ENCODE data around the gene SEPTIN14. TPM values are rescaled to one million over a fixed set of nuclear protein-coding genes. Genes with fewer than 3 reads are reported as not detected.
"Not testable (repeated sequence)": the region's sequence is repeated elsewhere in the genome, so short reads cannot be mapped to it uniquely, and the experiment has no call there.

SEPTIN14 gene
- total RNA-seq, 1 experiment from 2014 or later = not detected

DNA sequence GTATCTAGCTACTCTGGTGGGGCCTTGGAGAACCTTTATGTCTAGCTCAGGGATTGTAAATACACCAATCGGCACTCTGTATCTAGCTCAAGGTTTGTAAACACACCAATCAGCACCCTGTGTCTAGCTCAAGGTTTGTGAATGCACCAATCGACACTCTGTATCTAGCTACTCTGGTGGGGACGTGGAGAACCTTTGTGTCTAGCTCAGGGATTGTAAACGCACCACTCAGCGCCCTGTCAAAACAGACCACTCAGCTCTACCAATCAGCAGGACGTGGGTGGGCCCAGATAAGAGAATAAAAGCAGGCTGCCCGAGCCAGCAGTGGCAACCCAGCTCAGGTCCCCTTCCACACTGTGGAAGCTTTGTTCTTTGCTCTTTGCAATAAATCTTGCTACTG is 6.4 kb upstream of the SEPTIN14 start:
- H2AFZ ChIP-seq (ENCODE audit: low read depth, low read length, poor library complexity, severe bottlenecking); H3K9ac ChIP-seq (ENCODE audit: low read length); H4K20me1 ChIP-seq (ENCODE audit: insufficient read depth); RAD21 ChIA-PET (ENCODE audit: low non-redundant PET in 1 of 2, low total read pairs in 2 of 2, uncharacterized antibody in 2 of 2, unreplicated experiment in 2 of 2); ATAC-seq; intact Hi-C loops (cut with micrococcal nuclease); DNase-seq (ENCODE audit: low read depth, low spot score); CTCF ChIA-PET; H3K79me2 ChIP-seq (ENCODE audit: insufficient read depth, low read length); H3K9me3 ChIP-seq (ENCODE audit: control insufficient read depth in 1 of 2, insufficient read depth in 1 of 2, low read depth in 1 of 2, low read length in 2 of 2); BruUV-seq (replicated peaks); H3K27me3 ChIP-seq (ENCODE audit: insufficient read depth, low read length); POLR2A ChIA-PET; H3K4me2 ChIP-seq (ENCODE audit: low read length); H3K4me1 ChIP-seq (ENCODE audit: control insufficient read depth in 1 of 2, insufficient read depth in 2 of 2, low read length in 2 of 2); H3K9me2 ChIP-seq (ENCODE audit: insufficient read depth); H3K27ac ChIP-seq (ENCODE audit: low read depth, low read length); H3K36me3 ChIP-seq (ENCODE audit: control insufficient read depth in 1 of 2, insufficient read depth in 2 of 2, low read length in 2 of 2); H3K4me3 ChIP-seq (replicated peaks in 1 of 2; ENCODE audit: low read depth in 1 of 2, low read length in 2 of 2): not testable (repeated sequence)

DNA sequence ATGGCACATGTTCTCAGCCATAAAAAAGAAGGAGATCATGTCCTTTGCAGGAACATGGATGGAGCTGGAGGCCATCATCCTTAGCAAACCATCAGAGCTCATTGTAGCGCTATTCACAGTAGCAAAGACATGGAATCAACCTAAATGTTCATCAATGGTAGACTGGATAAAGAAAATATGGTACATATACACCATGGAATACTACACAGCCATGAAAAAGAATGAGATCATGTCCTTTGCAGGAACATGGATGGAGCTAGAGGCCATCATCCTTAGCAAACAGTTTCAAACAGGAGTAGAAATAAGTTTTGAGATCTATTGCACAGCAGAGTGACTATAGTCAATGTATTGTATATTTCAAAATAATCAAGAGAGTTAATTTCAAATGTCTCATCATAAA is 17.4 kb downstream of the SEPTIN14 start:
- H3K9ac ChIP-seq (ENCODE audit: low read length); H3K27ac ChIP-seq (ENCODE audit: low read depth, low read length); ATAC-seq; H3K4me3 ChIP-seq (replicated peaks in 1 of 2; ENCODE audit: low read depth in 1 of 2, low read length in 2 of 2); H3K4me1 ChIP-seq (ENCODE audit: control insufficient read depth in 1 of 2, insufficient read depth in 2 of 2, low read length in 2 of 2); BruUV-seq (replicated peaks); H3K9me2 ChIP-seq (ENCODE audit: insufficient read depth); H3K9me3 ChIP-seq (ENCODE audit: control insufficient read depth in 1 of 2, insufficient read depth in 1 of 2, low read depth in 1 of 2, low read length in 2 of 2); H3K79me2 ChIP-seq (ENCODE audit: insufficient read depth, low read length); intact Hi-C loops (cut with micrococcal nuclease); H3K27me3 ChIP-seq (ENCODE audit: insufficient read depth, low read length); RAD21 ChIA-PET (ENCODE audit: low non-redundant PET in 1 of 2, low total read pairs in 2 of 2, uncharacterized antibody in 2 of 2, unreplicated experiment in 2 of 2); H3K4me2 ChIP-seq (ENCODE audit: low read length); H4K20me1 ChIP-seq (ENCODE audit: insufficient read depth); CTCF ChIA-PET; H3K36me3 ChIP-seq (ENCODE audit: control insufficient read depth in 1 of 2, insufficient read depth in 2 of 2, low read length in 2 of 2); POLR2A ChIA-PET; DNase-seq (ENCODE audit: low read depth, low spot score); H2AFZ ChIP-seq (ENCODE audit: low read depth, low read length, poor library complexity, severe bottlenecking): not testable (repeated sequence)

DNA sequence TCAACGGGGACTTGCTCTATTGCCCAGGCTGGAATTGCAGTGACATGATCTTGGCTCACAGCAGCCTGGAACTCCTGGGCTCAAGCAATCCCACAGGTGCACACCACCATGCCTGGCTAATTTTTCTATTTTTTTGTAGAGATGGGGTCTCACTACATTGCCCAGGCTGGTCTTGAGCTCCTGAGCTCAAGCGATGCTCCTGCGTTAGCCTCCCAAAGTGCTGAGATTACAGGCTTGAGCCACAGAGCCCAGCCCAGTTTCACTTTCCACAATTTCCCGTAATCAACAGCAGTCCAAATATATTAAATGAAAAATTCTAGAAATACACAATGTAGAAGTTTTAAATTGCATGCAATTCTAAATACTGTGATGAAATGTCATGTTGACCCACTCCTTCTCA is 24.0 kb downstream of the SEPTIN14 start:
- Histone ChIP-seq H3K27ac (ENCODE audit: low read depth, low read length) (no peak overlapping the region), H3K4me1 (ENCODE audit: control insufficient read depth in 1 of 2, insufficient read depth in 2 of 2, low read length in 2 of 2) (no peaks in the 10 kb centered on the region), H3K9me3 (ENCODE audit: control insufficient read depth in 1 of 2, insufficient read depth in 1 of 2, low read depth in 1 of 2, low read length in 2 of 2) (no peaks in the 10 kb centered on the region), H4K20me1 (ENCODE audit: insufficient read depth) (no peaks in the 10 kb centered on the region), H3K36me3 (ENCODE audit: control insufficient read depth in 1 of 2, insufficient read depth in 2 of 2, low read length in 2 of 2) (no peaks in the 10 kb centered on the region), H3K79me2 (ENCODE audit: insufficient read depth, low read length) (no peaks in the 10 kb centered on the region), H3K27me3 (ENCODE audit: insufficient read depth, low read length) (no peaks in the 10 kb centered on the region), H3K9me2 (ENCODE audit: insufficient read depth) (no peaks in the 10 kb centered on the region), H3K4me2 (ENCODE audit: low read length) (no peak overlapping the region), H2AFZ (ENCODE audit: low read depth, low read length, poor library complexity, severe bottlenecking) (no peak overlapping the region), H3K4me3 (replicated peaks in 1 of 2; ENCODE audit: low read depth in 1 of 2, low read length in 2 of 2) (no peak overlapping the region), H3K9ac (ENCODE audit: low read length) (no peak overlapping the region)
- CTCF ChIA-PET = no interaction called here
- ATAC-seq (no peak), DNase-seq (ENCODE audit: low read depth, low spot score) (no peak)
- POLR2A ChIA-PET = no interaction called here
- TF ChIP-seq EGR1 (IDR thresholded peaks at IDR 0.05; ENCODE audit: low read depth) (no peak), POLR2AphosphoS5 (IDR thresholded peaks at IDR 0.05; ENCODE audit: low read depth, low read length) (no peak)
- intact Hi-C loops (cut with micrococcal nuclease) = no loop called here
- RAD21 ChIA-PET (ENCODE audit: low non-redundant PET in 1 of 2, low total read pairs in 2 of 2, uncharacterized antibody in 2 of 2, unreplicated experiment in 2 of 2) = no interaction called here
- BruUV-seq (replicated peaks) = no TSS peak
